Hepatocyte (in vitro differentiated cells): ENCODE results near the gene GTF3A.

Source experiments
- EZH2 ChIP-seq: fragments of 200-600 bp; sonication (generic); IDR thresholded peaks from 2 replicates; pipeline ENCODE4 v1.6.1; 2016; ENCODE audit warnings: antibody characterized with exemption, mild to moderate bottlenecking, borderline replicate concordance
- EZH2phosphoT487 ChIP-seq: fragments of 200-600 bp; sonication (generic); IDR thresholded peaks from one replicate; pipeline ENCODE4 v1.6.1; 2018; ENCODE audit warnings: antibody characterized with exemption, mild to moderate bottlenecking, low read depth, moderate library complexity; ENCODE audit not compliant: unreplicated experiment, severe bottlenecking
- TF ChIP-seq, protein P1 (sequence below): fragments of 200-600 bp; sonication (generic); IDR thresholded peaks from 2 replicates; pipeline ENCODE4 v1.5.1; 2016; ENCODE audit warnings: antibody characterized with exemption, mild to moderate bottlenecking; ENCODE audit not compliant: poor library complexity

DNA sequence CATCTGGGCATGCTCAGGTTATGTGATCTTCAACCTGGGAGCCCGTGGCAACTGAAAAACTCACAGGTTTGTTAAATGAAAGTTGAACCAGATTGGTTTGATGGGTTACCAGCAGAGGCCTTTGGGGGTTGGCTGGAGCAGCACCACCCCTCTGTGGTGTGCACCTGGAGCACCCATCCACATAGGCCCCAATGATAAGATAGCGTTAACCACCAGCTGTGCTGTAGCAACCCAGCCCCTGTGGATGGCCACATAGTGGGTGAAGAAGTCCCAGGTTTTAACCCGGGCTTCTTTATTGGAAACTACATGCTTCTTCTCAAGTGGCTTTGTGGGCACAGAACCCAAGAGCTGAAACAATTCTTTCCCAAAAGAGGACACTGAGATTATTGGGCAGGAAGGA, 48.5 kb downstream of the GTF3A start:
- TF ChIP-seq, protein P1, sequence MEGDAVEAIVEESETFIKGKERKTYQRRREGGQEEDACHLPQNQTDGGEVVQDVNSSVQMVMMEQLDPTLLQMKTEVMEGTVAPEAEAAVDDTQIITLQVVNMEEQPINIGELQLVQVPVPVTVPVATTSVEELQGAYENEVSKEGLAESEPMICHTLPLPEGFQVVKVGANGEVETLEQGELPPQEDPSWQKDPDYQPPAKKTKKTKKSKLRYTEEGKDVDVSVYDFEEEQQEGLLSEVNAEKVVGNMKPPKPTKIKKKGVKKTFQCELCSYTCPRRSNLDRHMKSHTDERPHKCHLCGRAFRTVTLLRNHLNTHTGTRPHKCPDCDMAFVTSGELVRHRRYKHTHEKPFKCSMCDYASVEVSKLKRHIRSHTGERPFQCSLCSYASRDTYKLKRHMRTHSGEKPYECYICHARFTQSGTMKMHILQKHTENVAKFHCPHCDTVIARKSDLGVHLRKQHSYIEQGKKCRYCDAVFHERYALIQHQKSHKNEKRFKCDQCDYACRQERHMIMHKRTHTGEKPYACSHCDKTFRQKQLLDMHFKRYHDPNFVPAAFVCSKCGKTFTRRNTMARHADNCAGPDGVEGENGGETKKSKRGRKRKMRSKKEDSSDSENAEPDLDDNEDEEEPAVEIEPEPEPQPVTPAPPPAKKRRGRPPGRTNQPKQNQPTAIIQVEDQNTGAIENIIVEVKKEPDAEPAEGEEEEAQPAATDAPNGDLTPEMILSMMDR = no peak
- TF ChIP-seq EZH2 = no peak
- TF ChIP-seq EZH2phosphoT487 = no peak
